Stimulated activated CD4-positive, alpha-beta T cell treated with anti-CD3 and anti-CD28 coated beads, Interleukin-15, amount 100 ng/mL, for 48 hours (primary cell): ENCODE results near the gene UNKL.
"Not testable (repeated sequence)": the region's sequence is repeated elsewhere in the genome, so short reads cannot be mapped to it uniquely, and the experiment has no call there.

Experiments
- DNase-seq, 2 donors: peaks; one replicate each; pipeline ENCODE4 v3.0.0-alpha.2; 2020; ENCODE audit warnings: low read depth in 2 of 2

UNKL gene

DNA sequence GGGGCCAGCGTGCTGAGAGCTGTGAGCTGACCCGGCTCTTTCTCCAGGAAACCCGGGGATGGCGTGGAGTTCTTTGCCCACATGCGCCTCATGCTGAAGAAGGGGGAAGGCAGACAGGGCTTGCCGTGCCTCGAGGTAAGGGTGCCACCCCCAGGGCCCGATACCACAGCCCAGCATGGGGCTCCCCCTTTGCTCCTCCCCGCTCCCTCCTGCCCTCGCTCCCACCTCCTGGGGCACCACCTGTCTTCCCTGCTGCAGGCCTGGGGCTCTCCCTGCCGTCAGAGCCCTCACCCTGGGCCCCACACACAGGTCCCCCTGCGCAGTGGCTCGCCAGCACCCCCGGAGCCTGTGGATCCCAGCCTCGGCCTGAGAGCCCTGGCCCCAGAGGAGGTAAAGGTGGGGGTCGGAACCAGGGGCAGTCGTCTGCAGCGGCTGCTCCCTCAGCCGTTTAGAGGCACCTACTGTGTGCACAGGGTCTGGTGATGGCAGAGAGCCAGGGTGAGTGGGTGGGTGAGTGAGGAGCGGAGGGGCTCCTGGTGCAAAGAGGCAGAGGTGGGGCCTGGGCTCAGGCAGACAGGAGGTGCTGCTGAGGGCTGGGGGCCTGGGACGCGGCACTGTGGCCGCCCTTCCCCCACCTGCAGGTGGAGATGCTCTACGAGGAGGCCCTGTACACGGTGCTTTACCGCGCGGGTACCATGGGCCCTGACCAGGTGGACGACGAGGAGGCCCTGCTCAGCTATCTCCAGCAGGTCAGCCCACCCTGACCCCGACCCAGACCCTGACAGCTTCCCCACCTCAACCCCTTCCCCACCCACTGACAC lies 75.4 kb downstream of the UNKL start:
- DNase-seq, result no peak

DNA sequence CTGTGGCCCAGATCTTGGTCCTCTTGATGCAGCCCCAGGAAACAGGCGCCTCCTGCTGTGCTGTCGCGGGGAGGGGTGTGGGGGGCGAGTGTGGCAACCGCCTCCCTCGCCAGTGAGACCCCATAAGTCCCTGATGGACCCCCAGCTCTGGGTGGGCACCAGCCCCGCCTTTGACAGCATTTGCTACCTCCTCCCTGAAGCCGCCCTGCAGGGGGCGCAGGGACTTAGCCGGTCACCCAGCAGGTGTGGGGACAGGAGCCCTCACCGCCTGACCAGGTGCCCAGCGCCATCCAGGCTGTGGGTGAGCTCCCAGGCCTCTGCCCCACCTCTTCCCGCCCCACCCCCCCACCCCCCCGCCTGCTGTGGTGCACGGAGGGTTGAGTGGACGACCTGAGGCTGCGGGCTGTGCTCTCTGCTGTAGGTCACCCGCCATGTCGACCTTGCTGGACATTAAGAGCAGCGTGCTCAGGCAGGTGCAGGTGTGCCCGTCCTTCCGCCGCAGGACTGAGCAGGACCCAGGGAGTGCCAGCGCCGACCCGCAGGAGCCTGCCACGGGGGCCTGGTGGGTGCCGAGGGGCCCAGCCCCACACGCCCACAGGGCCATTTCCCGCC lies 76.3 kb downstream of the UNKL start:
- DNase-seq, result no peak

DNA sequence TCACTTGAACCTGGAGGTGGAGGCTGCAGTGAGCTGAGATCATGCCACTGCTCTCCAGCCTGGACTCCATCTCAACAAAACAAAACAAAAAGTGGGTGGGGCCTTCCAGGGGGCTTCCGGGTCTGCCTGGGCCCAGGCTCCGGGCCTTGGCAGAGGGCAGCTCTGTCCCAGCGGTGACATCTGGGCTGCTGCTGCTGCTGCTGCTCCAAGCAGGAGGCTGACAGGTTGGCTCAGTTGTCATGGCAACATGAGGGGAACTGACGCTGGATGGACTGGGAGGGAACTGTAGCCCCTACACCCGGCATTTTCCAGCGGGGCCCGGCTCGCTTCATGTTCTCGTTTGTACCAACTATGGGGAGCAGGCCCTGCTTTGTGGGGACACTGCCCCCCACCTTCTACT lies 77.0 kb downstream of the UNKL start:
- no peak for DNase-seq

DNA sequence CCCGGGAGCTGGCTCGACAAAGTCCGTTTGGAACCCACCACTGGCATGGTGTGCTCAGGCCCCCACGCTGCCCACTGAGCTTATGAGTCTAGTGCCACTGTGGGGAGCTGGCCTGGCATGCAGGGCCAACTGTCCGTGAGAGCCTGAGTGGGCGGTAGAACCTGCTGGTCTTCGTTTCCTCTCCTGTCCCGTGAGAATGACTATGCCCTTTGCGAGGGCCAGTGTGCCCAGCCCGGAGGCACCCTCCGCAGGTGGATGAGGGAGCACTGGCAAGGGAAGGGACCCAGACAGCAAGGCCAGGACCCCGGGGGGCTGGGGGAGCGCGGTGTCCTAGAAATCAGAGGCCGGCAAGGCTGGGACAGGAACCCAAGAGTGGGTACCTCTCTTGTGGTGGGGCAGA lies 77.9 kb downstream of the UNKL start:
- DNase-seq, result no peak

DNA sequence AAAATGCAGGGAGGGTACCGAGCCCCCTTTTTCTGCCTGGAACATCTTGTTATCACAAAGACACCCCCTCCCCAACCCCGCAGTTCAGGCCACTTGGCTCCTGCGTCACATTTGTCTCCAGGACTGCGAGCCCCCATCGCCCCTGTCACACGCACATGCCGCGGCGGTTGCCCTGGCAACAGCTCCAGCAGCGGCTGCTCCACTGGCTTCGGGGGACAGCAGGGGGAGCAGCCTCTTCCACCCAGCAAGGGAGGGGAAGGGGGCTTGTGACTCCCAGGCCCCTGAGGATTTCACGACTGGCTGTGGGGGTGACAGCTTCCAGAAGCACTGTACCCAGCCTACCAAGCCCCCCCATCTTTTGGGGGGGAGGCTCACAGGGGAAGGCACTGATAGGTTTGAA lies 78.5 kb downstream of the UNKL start:
- DNase-seq, result no peak

DNA sequence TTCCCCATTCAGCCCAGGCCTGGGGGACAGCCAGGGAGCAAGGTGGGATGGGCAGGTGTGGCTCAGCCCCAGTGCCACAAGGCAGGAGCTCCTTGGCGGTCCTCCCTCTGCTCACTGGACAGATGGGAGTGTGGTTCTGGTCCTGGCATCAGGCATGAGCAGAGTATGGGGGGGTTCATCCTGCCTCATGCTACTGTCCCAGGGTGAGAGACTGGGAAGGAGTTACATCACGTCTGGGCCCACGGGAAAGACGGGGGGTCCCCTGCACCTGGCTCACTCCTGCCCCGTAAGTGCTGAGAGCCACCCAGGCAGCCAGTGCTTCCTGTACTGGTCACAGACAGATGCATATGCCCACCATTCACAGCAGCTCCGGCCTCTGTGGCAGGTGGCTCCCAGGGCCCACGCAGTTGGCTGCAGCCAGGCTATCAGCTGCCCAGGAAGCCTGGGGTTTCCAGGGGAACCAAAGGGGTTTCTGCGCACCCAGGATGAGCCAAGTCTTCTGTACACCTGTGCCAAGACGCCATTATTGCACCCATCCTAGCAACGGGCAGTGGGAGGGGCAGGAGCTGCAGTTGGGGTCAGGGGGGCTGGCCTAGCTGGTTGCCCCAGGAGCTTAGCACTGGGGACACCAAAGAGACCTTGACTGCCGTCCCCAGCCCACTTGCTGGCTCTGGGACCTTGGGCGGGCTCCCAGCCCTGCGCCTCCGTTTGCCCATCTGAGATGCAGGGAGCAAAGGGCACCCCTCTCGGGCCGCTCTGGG lies 79.1 kb downstream of the UNKL start:
- no peak for DNase-seq

DNA sequence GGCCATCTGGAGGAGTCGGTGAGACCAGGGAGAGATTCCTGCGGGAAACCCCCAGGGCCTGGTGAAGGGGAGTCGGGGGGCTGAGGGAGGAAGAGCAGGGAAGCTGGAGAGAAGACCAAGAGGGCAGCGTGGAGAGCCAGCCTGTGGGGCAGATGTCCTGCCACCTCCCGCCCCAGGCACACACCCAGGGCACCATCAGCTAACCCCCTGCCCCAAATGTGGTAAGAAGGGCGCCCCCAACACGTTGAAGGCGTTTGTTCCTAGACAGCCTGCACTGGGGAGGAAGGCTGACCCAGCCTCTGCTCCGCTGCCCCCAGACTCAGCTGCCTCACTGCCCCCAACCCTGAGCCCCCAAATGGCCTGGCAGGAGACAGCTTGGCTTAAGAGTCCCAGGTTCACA lies 79.8 kb downstream of the UNKL start:
- DNase-seq, result no peak

DNA sequence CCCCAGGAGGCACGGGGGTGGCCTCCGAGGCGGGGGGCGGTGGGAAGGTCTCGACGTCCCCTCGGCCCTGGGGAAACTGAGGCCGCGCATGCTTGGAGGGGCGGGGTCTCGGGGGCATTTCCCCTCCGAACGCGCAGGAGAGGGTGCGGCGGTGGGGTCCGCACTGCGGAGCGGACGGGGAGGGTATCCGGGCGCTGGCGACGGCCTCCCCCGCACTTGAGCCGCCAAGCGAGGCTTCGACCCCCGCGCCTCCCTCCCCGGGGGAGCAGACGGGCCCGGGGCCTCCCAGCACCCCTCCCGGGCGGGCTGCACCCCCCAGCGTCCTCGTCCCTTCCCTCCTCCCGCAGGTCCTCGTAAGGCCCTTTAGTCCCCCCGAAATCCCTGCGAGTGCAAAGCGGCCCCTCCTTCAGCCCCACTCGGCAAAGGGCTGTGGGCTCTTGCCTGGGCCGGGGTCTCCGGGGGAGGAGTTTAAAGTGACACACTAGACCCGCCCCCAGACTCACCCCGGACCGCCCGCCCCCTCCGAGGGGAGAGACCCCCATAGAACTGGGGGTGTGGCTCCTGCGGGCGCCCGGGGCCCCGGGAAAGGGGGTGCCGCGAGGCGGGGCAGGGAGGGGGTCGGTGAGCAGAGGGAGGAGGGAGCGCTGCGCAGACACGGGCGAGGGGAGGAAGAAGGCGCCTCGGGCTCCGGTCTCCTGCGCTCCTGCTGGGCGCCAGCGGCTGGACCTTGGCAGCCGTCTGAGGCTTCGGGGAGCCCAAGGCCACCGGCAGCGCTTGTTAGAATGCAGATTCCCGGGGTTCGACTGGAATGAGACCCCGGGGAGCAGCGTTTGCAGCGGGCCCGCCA lies 80.4 kb downstream of the UNKL start:
- DNase-seq, result no peak

DNA sequence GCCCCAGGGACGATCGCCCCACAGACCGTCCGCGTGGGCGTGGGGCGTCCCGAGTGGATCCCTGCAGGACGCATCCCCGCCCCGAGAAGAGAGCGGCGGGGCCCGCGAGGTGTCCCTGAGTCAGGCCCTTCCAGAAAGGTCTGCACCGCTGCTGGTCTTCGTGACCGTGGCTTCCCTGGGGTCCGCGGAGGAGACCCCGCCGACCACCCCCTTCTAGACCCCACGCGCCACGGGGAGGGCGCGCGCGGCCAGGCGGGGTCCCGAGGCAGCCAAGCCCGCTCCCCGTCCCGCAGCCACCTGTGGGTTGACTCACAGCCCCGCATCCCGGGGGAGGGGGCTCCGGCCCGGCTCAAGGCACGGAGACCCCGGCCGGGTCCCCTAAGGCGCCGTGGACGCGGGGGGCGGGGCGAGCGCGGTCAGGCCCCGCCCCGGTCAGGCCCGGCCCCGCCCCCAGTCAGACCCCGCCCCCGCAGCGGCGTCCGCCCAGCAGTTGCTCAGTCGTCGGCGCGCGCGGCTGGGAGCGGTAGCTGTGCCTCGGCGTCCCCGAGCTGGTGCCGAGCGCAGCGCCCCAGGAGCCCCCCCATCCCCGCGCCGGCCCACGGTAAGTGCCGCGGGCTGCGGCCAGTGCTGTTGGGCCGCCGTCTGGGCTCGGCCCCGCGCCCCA lies 81.2 kb downstream of the UNKL start, which contains the start of gene BAIAP3:
TSS of gene BAIAP3 (plus strand) at position 497 of the 664 bp plus-strand sequence. CDS start 4,905 bp downstream, outside the sequence.
- peak in 1 of 2 donors; percentile 45 for DNase-seq

DNA sequence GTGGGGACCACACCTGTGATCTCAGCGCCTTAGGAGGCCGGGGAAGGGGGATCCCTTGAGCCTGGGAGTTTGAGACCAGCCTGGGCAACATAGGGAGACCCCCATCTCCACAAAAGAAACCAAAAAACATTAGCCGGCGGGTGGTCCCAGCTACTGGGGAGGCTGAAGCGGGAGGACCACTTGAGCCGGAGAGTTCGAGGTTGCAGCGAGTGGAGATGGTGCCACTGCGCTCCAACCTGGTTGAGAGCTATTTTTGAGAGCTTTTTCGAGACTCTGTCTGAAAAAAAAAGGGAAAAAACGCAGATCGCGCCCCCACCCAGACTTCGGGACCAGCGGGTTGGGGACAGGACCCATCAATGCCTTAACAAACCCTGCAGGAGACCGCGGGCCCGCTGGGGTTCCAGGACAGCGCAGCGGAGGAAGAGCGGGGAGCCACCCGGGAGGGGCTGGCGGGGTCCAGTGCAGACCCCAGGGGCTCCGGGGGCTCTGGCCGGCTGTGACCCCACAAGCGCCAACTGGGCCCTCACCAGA lies 81.8 kb downstream of the UNKL start:
- no peak for DNase-seq

DNA sequence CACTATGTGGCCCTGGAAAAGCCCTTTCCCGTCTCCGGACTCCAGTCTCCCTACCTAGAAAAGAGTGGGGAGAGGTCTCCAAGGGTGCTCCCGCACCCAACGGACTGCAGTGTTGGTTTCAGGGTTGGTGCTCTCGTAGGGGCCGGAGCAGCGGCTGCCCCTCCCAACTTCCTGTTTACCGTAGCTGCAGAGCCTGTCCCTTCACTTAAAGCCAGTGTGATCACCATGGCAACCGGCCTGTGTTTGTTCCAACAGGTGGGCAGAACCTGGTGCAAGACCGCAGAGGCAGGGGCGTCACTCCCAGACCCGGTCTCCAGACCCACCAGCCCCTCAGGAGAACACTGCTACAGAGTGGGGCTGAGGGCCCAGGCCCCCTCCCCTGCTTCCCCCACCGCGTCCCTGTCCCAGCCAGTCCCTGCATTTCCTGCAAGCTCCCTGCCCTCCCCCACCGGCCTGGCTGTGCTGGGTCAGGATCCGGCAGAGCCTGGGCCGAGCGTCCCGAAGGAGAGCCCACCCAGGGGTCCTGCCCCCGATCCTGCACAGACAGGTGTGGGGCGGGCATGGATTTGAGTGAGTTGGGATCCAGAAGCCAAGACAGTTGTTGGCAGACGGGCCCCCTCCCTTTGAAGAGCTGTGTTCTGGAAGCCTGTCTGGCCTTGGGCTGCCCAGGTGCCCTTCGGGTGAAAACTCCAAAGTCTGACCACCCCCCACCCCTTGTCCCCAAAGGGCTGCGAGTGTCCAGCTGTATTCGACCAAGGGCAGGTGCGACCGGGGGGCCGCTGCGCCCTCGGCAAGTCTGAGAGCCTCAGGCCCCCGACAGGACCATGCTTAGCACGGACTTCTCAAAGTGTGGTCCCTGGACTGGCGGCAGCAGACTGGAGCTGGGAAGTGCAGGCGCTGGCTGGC lies 82.5 kb downstream of the UNKL start:
- DNase-seq, result no peak

DNA sequence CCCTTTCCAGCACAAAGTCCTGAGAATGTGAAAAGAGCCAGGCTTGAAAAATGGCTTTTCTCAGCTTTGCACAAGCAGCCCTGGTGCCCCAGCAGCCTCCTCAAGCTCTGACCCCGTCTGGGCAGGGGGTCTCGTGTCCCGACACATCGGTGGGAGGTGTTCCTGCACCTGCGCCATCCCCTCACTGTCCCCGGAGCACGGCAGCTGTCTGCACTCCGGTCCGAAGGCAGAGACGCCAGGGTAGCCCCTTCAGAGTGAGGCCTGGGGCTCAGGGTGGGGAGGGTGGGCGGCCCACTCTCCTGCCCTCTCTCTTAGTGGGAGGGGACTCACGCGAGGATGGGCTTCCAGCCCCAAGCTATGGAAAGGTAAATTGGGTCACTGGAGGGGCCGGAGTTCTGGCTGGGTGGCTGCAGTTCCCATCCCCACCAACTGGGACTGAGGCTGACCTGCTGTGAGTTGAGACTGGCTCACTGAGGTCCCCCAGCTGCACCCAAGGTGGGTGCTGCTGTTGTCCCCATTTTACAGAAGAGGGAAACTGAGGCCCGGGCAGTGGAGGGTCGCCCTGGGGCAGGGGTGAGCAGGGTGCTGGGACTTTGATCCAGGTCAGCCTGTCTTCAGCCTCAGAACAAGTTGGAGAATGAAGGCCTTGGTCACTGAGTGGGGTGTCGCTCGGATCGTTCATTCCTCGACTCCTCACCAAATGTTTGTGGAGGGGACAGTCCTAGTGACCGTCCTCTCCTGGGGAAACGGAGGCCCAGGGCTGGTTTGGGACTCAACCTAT lies 83.4 kb downstream of the UNKL start:
- DNase-seq, result no peak

DNA sequence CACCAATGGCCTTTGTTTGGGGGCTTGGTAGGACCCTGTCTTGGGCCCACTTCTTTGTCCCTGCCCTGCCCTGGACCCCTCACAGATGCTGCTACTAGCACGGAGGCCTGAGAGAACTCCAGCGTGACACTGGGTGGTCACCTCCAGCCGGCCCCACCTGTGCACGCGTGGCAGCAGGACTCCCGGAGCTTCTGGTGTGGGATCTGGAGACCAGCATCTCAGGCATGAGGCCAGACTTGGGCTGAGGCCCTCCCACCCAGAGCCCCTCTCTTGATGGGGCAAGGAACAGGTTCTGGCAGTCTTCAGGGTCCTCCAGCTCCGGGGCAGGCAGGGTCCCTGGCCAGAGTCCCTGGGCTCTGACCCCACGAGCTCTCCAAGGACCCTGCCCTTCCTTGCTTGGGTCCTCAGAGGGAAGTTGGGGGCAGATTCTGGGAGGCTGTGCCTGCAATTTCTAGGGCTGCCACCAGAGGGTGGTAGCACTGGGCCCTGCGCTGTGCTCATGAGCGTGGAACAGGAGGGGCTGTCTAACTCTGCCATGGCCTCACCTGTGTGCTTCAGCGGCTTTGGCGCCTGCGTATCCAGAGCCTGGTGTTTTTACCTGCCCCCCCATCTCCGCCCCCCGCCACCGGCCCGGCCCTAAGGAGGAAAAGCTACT lies 84.1 kb downstream of the UNKL start:
- no peak for DNase-seq

DNA sequence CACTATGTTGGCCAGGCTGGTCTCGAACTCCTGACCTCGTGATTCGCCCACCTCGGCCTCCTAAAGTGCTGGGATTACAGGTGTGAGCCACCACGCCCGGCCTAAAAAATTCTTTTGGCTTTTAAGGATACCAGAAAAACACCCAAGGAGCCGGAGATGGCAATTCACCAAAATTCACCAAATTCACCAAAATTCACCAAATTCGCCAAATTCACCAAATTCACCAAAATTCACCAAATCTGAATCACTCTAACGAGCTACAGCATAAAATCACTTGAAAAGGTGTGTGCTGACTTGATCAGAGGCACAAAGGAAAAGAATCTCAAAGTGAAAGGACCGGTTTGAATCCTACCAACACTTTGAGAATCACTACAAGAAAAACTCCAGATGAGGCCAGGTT lies 85.5 kb downstream of the UNKL start:
- not testable (repeated sequence) for DNase-seq

DNA sequence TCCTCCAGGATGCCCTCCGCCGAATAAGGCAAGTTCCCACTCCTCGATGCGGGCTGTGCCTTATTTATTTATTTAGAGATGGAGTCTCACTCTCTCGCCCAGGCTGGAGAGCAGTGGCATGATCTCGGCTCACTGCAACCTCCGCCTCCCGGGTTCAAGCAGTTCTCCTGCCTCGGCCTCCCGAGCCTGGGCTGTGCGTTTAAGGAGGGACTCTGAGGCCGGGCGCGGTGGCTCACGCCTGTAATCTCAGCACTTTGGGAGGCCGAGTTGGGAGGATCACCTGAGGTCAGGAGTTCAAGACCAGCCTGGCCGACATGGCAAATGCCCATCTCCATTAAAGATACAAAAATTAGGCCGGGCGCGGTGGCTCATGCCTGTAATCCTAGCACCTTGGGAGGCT lies 86.4 kb downstream of the UNKL start:
- DNase-seq, result not testable (repeated sequence)

DNA sequence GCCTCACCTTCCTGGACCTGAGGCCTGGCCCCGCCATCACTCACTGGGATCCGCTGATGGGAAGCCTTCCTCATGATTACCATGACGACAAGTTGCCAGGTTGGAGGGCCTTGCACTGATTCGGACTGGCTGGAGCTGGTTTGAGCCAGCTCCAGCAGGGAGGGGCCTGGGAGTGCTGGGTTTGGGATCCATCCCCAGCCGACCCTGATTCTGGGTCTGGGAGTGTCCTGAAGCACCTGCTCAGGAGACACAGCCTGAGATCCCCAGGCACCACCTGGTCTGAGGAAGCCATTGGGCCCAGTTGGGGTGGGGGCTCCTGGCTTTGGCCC lies 86.9 kb downstream of the UNKL start:
- DNase-seq, result no peak

DNA sequence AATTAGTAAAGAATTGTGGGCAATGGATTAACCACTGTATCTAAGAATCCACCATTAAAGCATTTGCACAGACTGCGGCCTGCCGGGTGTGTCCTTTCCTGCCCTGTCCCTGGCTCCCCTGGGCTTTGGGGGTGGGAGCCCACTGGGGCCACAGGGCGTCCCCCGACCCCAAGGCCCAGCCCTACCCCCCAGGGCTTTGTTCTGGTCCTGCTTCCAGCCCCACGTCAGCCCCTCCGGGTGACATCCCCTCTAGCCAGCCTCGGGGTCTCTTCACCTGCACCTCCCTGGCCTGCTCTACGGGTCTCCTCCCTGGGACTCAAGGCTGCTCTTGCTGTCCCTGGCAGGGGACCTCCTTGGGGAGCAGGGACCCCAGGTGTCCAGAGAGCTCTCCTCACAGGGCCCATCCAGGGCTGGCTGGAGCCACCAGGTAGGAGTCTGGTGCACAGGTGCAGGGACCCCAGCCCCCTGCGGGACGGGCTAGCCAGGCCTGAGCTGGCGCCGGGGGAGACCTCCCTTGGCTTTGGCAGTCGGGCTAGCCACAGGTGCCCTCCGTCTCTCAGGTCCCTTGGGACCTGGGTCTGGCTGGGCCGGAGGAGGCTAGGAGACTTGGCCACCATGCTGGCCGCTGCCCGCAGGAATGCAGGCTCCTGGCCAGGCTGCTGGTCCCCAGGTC lies 87.4 kb downstream of the UNKL start:
- DNase-seq, result no peak

DNA sequence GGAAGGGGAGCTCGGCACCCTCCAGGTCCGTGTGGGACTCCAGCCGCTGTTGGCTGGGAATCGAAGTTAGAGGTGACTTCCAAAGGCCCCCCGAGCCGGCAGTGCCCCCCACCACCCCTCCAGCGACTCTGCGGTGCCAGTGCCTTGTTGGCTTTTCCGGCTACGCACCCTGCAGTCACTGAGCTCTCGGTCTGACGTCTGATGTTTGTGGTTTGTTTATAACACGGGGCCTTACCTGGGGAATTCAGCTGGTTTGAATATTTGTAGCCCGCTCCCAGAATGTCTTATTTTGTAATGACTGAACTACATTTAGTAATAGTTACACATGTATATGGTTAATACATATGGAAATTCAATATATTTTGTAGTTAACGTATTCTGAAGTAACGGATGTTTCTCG lies 88.1 kb downstream of the UNKL start:
- DNase-seq, result no peak
